Neural crest cell (in vitro differentiated cells): ENCODE results near the gene CALR3. TPM values are rescaled to one million over a fixed set of nuclear protein-coding genes. Genes with fewer than 3 reads are reported as not detected.
A peak's percentile ranks its signal among the peaks of the same experiment; 100 is the strongest.
"Not testable (repeated sequence)": the region's sequence is repeated elsewhere in the genome, so short reads cannot be mapped to it uniquely, and the experiment has no call there.

Source experiments
- DNase-seq: peaks from one replicate; pipeline ENCODE4 v3.0.0; 2021; ENCODE audit warnings: low read depth, mixed read lengths, low spot score
- H3K27ac Mint-ChIP-seq: one replicate; pipeline ENCODE4 v1.8.0; 2021; ENCODE audit warnings: mild to moderate bottlenecking, mixed read lengths; ENCODE audit not compliant: unreplicated experiment
- H3K27me3 Mint-ChIP-seq: 2 replicates; pipeline ENCODE4 v1.8.0; 2021; ENCODE audit warnings: low read depth, mild to moderate bottlenecking, mixed read lengths
- H3K36me3 Mint-ChIP-seq: 2 replicates; pipeline ENCODE4 v1.8.0; 2021; ENCODE audit warnings: low read depth, mild to moderate bottlenecking, mixed read lengths
- H3K4me1 Mint-ChIP-seq: 2 replicates; pipeline ENCODE4 v1.8.0; 2021; ENCODE audit warnings: mixed read lengths
- H3K4me3 Mint-ChIP-seq: one replicate; pipeline ENCODE4 v1.8.0; 2021; ENCODE audit warnings: mild to moderate bottlenecking, mixed read lengths
- H3K9me3 Mint-ChIP-seq: 2 replicates; pipeline ENCODE4 v1.8.0; 2021; ENCODE audit warnings: mixed read lengths
- CTCF ChIP-seq: fragments of 200-600 bp; sonication (generic); conservative IDR thresholded peaks from 2 replicates; pipeline ENCODE4 v1.5.0; 2021; ENCODE audit warnings: antibody characterized with exemption, mild to moderate bottlenecking
- total RNA-seq: library from RNA; stranded (reverse); gene quantifications from 2 replicates; pipeline ENCODE4 v1.2.1, GENCODE V29; 2021

The CALR3 gene
- total RNA-seq, 1 donor from 2014 or later = not detected

- peaks cover 7% of the 10 kb centered on the region for H3K4me1 Mint-ChIP-seq
- no peaks in the 10 kb centered on the region for H3K36me3 Mint-ChIP-seq
- no peak for TF ChIP-seq CTCF
- H3K27ac Mint-ChIP-seq = no peak overlapping the region
- no peak overlapping the region for H3K4me3 Mint-ChIP-seq
- no peaks in the 10 kb centered on the region for H3K27me3 Mint-ChIP-seq
- H3K9me3 Mint-ChIP-seq = no peaks in the 10 kb centered on the region
- DNase-seq = no peak
Observed at GRCh38 chr19:16508546-16508945, 12.6 kb upstream of the CALR3 start.

DNA sequence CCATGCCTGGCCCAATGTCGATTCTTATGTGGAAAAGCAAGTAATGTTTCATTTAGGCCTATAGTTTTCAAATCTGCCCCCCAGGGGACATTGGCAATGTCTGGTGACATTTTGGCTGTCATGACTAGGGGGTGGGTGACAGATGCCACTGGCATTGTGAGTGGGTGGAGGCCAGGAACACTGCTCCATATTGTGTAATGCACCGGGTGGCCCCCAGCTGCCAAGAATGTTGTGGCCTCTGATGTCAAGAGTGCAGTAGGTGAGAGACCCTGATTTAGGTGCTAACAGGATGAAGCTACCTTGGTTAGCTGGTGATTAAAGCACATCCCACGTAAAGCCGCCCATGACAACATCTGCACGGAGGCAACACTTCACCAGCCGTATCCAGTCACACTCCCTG lies 11.0 kb upstream of the CALR3 start:
- Mint-ChIP-seq H3K27ac (no peak overlapping the region), H3K9me3 (no peaks in the 10 kb centered on the region), H3K36me3 (no peaks in the 10 kb centered on the region), H3K27me3 (no peaks in the 10 kb centered on the region), H3K4me3 (no peak overlapping the region), H3K4me1 (peaks cover 7% of the 10 kb centered on the region)
- no peak for TF ChIP-seq CTCF
- no peak for DNase-seq

DNA sequence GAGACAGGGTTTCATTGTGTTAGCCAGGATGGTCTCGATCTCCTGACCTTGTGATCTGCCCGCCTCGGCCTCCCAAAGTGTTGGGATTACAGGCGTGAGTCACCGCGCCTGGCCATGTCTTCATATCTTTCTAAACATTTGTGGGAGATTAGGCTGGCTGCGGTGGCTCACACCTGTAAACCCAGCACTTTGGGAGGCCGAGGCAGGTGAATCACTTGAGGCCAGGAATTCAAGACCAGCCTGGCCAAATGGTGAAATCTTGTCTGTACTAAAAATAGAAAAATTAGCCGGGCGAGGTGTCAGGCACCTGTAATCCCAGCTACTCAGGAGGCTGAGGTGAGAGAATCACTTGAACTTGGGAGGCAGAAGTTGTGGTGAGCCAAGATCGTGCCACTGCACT lies 10.2 kb upstream of the CALR3 start:
- not testable (repeated sequence) for H3K9me3 Mint-ChIP-seq, H3K27me3 Mint-ChIP-seq, H3K27ac Mint-ChIP-seq, H3K36me3 Mint-ChIP-seq, H3K4me1 Mint-ChIP-seq, H3K4me3 Mint-ChIP-seq, DNase-seq

- no peak for DNase-seq
- H3K4me3 Mint-ChIP-seq = no peak overlapping the region
- H3K4me1 Mint-ChIP-seq = peaks cover 1% of the 10 kb centered on the region
- peaks cover 4% of the 10 kb centered on the region for H3K36me3 Mint-ChIP-seq
- no peaks in the 10 kb centered on the region for H3K9me3 Mint-ChIP-seq
- no peaks in the 10 kb centered on the region for H3K27me3 Mint-ChIP-seq
- no peak overlapping the region for H3K27ac Mint-ChIP-seq
- TF ChIP-seq CTCF = no peak
Observed at GRCh38 chr19:16504271-16504670, 8.3 kb upstream of the CALR3 start.

- H3K9me3 Mint-ChIP-seq = no peaks in the 10 kb centered on the region
- no peak for TF ChIP-seq CTCF
- peaks cover 4% of the 10 kb centered on the region for H3K36me3 Mint-ChIP-seq
- H3K4me1 Mint-ChIP-seq = peaks cover 23% of the 10 kb centered on the region
- H3K4me3 Mint-ChIP-seq = peak overlapping the region; percentile 66
- DNase-seq = no peak
- no peaks in the 10 kb centered on the region for H3K27me3 Mint-ChIP-seq
- H3K27ac Mint-ChIP-seq = peak overlapping the region; percentile 21
Observed at GRCh38 chr19:16497837-16498236, 1.9 kb upstream of the CALR3 start.

DNA sequence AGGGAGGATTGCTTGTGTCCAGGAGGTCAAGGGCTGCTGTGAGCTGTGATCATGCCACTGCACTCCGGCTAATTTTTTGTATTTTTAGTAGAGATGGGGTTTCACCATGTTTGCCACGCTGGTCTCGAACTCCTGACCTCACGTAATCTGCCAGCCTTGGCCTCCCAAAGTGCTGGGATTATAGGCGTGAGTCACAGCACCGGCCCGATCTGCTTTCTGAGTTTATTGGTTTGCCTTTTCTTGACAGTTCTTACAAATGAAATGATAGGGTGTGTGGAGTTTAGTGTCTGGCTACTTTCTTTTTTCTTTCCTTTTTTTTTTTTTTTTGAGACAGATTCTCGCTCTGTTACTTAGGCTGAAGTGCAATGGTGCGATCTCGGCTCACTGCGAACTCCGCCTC lies 1.1 kb upstream of the CALR3 start:
- TF ChIP-seq CTCF = no peak
- Mint-ChIP-seq H3K4me1 (peaks cover 23% of the 10 kb centered on the region), H3K27ac (no peak overlapping the region), H3K36me3 (peaks cover 4% of the 10 kb centered on the region), H3K27me3 (no peaks in the 10 kb centered on the region), H3K9me3 (no peaks in the 10 kb centered on the region), H3K4me3 (peak overlapping the region; percentile 66)
- no peak for DNase-seq
